Measurements from ENCODE around the gene ZNF407. TPM values are rescaled to one million over a fixed set of nuclear protein-coding genes. Genes with fewer than 3 reads are reported as not detected.

Gene ZNF407
- total and polyA plus RNA-seq, 11 donors = 3.8 to 14.7 (median 11.5) TPM

DNA sequence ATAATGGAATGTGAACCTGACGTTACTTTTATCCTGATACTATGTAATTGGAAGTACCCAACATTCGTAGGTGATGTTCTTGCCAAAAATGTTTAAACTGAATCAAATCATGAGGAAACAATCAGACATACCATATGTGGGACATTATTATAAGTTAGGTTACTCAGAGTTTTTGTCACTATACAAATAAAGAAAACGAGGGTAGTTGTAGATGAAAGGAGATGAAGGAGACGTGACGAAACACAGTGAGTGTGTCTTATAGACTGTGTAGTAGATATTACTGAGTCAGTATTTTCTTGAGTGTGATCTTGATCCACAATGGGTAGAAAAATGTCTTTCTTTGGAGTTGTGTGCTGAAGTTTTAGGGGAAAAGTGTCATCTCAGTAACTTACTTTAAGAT is 176.8 kb downstream of the ZNF407 start:
- no peak overlapping the region for H3K27ac ChIP-seq
- H3K4me3 ChIP-seq = no peak overlapping the region
- H3K36me3 ChIP-seq = no peaks in the 10 kb centered on the region
- no peak for ATAC-seq
- intact Hi-C loops (cut with DNase I) = no loop called here
- H3K27me3 ChIP-seq = no peaks in the 10 kb centered on the region
- no peaks in the 10 kb centered on the region for H3K9me3 ChIP-seq
- H3K4me1 ChIP-seq = no peaks in the 10 kb centered on the region
- DNase-seq = no peak
- WGBS, 4 donors = 94 to 98% (median 96%) methylated on average over 5 of the region's 5 CpGs
- TF ChIP-seq, protein P1, sequence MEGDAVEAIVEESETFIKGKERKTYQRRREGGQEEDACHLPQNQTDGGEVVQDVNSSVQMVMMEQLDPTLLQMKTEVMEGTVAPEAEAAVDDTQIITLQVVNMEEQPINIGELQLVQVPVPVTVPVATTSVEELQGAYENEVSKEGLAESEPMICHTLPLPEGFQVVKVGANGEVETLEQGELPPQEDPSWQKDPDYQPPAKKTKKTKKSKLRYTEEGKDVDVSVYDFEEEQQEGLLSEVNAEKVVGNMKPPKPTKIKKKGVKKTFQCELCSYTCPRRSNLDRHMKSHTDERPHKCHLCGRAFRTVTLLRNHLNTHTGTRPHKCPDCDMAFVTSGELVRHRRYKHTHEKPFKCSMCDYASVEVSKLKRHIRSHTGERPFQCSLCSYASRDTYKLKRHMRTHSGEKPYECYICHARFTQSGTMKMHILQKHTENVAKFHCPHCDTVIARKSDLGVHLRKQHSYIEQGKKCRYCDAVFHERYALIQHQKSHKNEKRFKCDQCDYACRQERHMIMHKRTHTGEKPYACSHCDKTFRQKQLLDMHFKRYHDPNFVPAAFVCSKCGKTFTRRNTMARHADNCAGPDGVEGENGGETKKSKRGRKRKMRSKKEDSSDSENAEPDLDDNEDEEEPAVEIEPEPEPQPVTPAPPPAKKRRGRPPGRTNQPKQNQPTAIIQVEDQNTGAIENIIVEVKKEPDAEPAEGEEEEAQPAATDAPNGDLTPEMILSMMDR (IDR thresholded peaks at IDR 0.05) = no peak
- no peak for TF ChIP-seq POLR2A (IDR thresholded peaks at IDR 0.05)

DNA sequence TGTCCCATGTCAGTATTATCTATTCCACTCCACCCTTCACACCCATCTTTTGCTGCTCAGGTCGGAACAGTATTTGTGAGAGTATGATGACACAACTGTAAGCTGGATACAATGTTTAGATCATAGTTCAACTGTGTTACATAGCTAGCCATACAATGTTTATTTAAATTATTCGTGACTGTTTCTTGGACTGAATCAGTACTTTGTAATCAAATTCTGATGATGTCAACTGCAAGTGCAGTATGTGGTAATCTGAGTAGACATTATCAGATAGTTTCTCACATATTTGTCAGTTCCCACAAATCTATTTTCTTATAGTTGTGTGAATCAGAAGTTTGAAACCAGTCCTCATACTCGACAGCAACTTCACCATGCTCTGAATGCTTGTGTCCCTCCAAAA is 177.6 kb downstream of the ZNF407 start:
- TF ChIP-seq, protein P1 (IDR thresholded peaks at IDR 0.05) = no peak
- TF ChIP-seq POLR2A (IDR thresholded peaks at IDR 0.05) = no peak
- Histone ChIP-seq H3K27me3 (no peaks in the 10 kb centered on the region), H3K4me3 (no peak overlapping the region), H3K9me3 (no peaks in the 10 kb centered on the region), H3K36me3 (no peaks in the 10 kb centered on the region), H3K27ac (no peak overlapping the region), H3K4me1 (no peaks in the 10 kb centered on the region)
- WGBS, 4 donors = 85 to 91% (median 89%) methylated on average over 3 of the region's 3 CpGs
- intact Hi-C loops (cut with DNase I) = no loop called here
- no peak for DNase-seq
- no peak for ATAC-seq

DNA sequence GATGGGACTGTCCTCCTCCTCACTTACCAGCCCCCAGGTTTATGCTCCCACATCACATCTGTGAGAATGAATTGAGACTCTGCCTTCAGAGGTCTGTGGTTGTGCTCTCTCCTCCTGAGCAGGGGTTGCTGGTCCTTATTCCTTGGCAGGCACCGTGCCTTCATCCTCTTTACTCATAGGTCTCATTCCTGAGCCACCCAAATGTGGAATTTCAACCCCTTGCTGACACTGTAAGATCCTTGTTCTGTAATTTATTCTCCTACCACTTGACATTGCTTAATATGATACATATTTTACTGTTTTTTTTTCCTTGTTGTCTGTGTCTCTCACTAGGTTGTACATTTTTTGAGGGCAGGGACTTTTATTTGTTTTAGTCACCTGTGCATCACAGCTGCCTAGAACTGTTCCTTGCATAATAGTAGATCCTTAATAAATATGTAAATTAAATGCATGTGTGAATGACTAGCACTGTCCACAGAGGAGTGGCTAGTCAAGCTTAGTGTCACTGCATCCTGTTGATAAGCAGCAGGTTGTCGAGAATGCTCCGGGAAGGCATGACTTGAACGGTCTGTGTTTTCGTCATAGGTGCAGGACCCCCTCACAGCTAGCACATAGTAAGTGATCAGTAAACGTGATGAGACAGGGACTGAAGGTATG is 180.6 kb downstream of the ZNF407 start:
- Histone ChIP-seq H3K9me3 (no peaks in the 10 kb centered on the region), H3K4me3 (no peak overlapping the region), H3K27ac (no peak overlapping the region), H3K27me3 (no peaks in the 10 kb centered on the region), H3K4me1 (no peaks in the 10 kb centered on the region), H3K36me3 (peaks cover 0 to 7% (median 0%) of the 10 kb centered on the region in 9 donors)
- ATAC-seq (no peak), DNase-seq (no peak)
- TF ChIP-seq POLR2A (IDR thresholded peaks at IDR 0.05) = no peak
- TF ChIP-seq, protein P1 (IDR thresholded peaks at IDR 0.05) = no peak
- WGBS, 4 donors = 86 to 87% (median 87%) methylated on average over 6 of the region's 6 CpGs
- intact Hi-C loops (cut with DNase I) = no loop called here

DNA sequence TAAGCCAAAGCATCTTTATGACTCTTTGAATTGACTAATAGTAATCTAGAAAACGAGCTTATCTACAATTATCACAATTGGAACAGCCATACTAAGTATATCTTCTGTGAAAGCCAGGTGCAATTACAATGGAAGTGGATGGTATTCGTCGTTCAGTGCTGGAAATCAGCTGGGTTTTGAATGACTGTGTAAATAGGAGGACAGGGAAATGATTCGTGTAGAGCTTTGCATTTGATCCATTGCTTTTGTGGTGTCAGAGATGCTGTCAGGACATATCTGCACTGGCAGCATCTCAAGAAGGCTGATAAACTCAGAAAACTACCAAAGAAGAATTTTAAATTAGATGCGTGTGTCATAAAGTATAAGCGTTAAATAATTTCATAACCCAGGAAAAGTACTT is 187.1 kb downstream of the ZNF407 start:
- WGBS, 4 donors = 68 to 77% (median 71%) methylated on average over 6 of the region's 6 CpGs

More for the DNA sequence above, 187.1 kb downstream of the ZNF407 start:
- Histone ChIP-seq H3K36me3 (peaks cover 0 to 23% (median 0%) of the 10 kb centered on the region in 9 donors), H3K9me3 (no peaks in the 10 kb centered on the region), H3K27me3 (no peaks in the 10 kb centered on the region), H3K4me3 (no peak overlapping the region), H3K27ac (no peak overlapping the region), H3K4me1 (no peaks in the 10 kb centered on the region)
- intact Hi-C loops (cut with DNase I) = no loop called here
- no peak for ATAC-seq
- TF ChIP-seq POLR2A (IDR thresholded peaks at IDR 0.05) = no peak
- TF ChIP-seq, protein P1 (IDR thresholded peaks at IDR 0.05) = no peak
- no peak for DNase-seq

Data from heart left ventricle (tissue), 16 donors.